ENCODE results near the gene AGMO.

The AGMO gene

GRCh38 chr7:15446280-15446679 is 115.5 kb downstream of the AGMO start:
- TF ChIP-seq EZH2phosphoT487 (IDR thresholded peaks at IDR 0.05; ENCODE audit: borderline replicate concordance, low read length), result no peak
- TF ChIP-seq, protein P1, sequence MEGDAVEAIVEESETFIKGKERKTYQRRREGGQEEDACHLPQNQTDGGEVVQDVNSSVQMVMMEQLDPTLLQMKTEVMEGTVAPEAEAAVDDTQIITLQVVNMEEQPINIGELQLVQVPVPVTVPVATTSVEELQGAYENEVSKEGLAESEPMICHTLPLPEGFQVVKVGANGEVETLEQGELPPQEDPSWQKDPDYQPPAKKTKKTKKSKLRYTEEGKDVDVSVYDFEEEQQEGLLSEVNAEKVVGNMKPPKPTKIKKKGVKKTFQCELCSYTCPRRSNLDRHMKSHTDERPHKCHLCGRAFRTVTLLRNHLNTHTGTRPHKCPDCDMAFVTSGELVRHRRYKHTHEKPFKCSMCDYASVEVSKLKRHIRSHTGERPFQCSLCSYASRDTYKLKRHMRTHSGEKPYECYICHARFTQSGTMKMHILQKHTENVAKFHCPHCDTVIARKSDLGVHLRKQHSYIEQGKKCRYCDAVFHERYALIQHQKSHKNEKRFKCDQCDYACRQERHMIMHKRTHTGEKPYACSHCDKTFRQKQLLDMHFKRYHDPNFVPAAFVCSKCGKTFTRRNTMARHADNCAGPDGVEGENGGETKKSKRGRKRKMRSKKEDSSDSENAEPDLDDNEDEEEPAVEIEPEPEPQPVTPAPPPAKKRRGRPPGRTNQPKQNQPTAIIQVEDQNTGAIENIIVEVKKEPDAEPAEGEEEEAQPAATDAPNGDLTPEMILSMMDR (IDR thresholded peaks at IDR 0.05; ENCODE audit: low read depth, low read length, poor library complexity, severe bottlenecking), result no peak

DNA sequence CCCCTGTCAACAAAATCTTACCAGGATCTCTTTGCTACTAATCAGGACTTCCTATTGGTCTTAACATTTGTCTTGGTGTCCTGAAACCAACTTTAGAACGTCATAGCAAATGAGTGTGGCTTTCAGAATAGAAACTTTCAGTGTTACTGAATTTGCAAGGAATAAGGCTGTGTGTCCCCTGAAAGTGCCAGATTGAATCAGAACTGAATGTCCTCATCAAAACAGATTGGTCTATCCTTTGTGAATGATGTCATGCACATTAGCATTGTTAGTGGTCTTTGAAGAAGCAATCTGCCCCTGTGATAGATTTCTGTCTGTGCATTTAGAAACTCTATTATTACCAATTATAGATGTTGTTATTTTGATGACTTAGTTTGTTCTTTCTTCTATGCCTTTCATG is 119.9 kb downstream of the AGMO start:
- Histone ChIP-seq H3K9me2 (replicated peaks; ENCODE audit: control insufficient read depth, low read length) (no peaks in the 10 kb centered on the region; the same call in 1 of the 2 replicates), H3K27ac (ENCODE audit: low read depth, low read length) (no peak overlapping the region), H3K4me2 (ENCODE audit: low read length) (no peak overlapping the region), H3F3A (ENCODE audit: control insufficient read depth, insufficient read depth) (no peaks in the 10 kb centered on the region), H3K4me3 (ENCODE audit: low read length) (no peak overlapping the region), H3K4me1 (ENCODE audit: control insufficient read depth, low read length) (no peaks in the 10 kb centered on the region), H3K27me3 (ENCODE audit: control insufficient read depth, low read length) (no peaks in the 10 kb centered on the region), H3K36me3 (ENCODE audit: control insufficient read depth, low read length) (no peaks in the 10 kb centered on the region), H3K79me2 (ENCODE audit: control insufficient read depth, low read length) (no peaks in the 10 kb centered on the region), H4K20me1 (ENCODE audit: control insufficient read depth, insufficient read depth, low read depth, low read length) (no peaks in the 10 kb centered on the region), H3K9me3 (ENCODE audit: control insufficient read depth, insufficient read depth, low read length) (no peaks in the 10 kb centered on the region)
- TF ChIP-seq, protein P1 (IDR thresholded peaks at IDR 0.05; ENCODE audit: low read depth, low read length, poor library complexity, severe bottlenecking), result no peak
- TF ChIP-seq EZH2phosphoT487 (IDR thresholded peaks at IDR 0.05; ENCODE audit: borderline replicate concordance, low read length), result no peak

More at GRCh38 chr7:15446280-15446679, 115.5 kb downstream of the AGMO start:
- H3K4me2 ChIP-seq (ENCODE audit: low read length), result no peak overlapping the region
- H3K79me2 ChIP-seq (ENCODE audit: control insufficient read depth, low read length), result no peaks in the 10 kb centered on the region
- no peaks in the 10 kb centered on the region for H3K4me1 ChIP-seq (ENCODE audit: control insufficient read depth, low read length)
- H3F3A ChIP-seq (ENCODE audit: control insufficient read depth, insufficient read depth), result no peaks in the 10 kb centered on the region
- H3K9me2 ChIP-seq (replicated peaks; ENCODE audit: control insufficient read depth, low read length), result no peaks in the 10 kb centered on the region; the same call in 1 of the 2 replicates
- no peaks in the 10 kb centered on the region for H4K20me1 ChIP-seq (ENCODE audit: control insufficient read depth, insufficient read depth, low read depth, low read length)
- H3K4me3 ChIP-seq (ENCODE audit: low read length), result no peak overlapping the region
- H3K36me3 ChIP-seq (ENCODE audit: control insufficient read depth, low read length), result no peaks in the 10 kb centered on the region
- H3K9me3 ChIP-seq (ENCODE audit: control insufficient read depth, insufficient read depth, low read length), result no peaks in the 10 kb centered on the region
- H3K27ac ChIP-seq (ENCODE audit: low read depth, low read length), result no peak overlapping the region
- no peaks in the 10 kb centered on the region for H3K27me3 ChIP-seq (ENCODE audit: control insufficient read depth, low read length)

GRCh38 chr7:15440482-15440881 is 121.3 kb downstream of the AGMO start:
- Histone ChIP-seq H3K27ac (ENCODE audit: low read depth, low read length) (no peak overlapping the region), H3K4me1 (ENCODE audit: control insufficient read depth, low read length) (no peaks in the 10 kb centered on the region), H3K4me3 (ENCODE audit: low read length) (no peak overlapping the region), H3K36me3 (ENCODE audit: control insufficient read depth, low read length) (no peaks in the 10 kb centered on the region), H3K27me3 (ENCODE audit: control insufficient read depth, low read length) (no peaks in the 10 kb centered on the region), H3K9me2 (replicated peaks; ENCODE audit: control insufficient read depth, low read length) (no peaks in the 10 kb centered on the region), H4K20me1 (ENCODE audit: control insufficient read depth, insufficient read depth, low read depth, low read length) (no peaks in the 10 kb centered on the region), H3K79me2 (ENCODE audit: control insufficient read depth, low read length) (no peaks in the 10 kb centered on the region), H3K9me3 (ENCODE audit: control insufficient read depth, insufficient read depth, low read length) (no peaks in the 10 kb centered on the region), H3K4me2 (ENCODE audit: low read length) (no peak overlapping the region), H3F3A (ENCODE audit: control insufficient read depth, insufficient read depth) (no peaks in the 10 kb centered on the region)
- TF ChIP-seq, protein P1 (IDR thresholded peaks at IDR 0.05; ENCODE audit: low read depth, low read length, poor library complexity, severe bottlenecking), result no peak
- no peak for TF ChIP-seq EZH2phosphoT487 (IDR thresholded peaks at IDR 0.05; ENCODE audit: borderline replicate concordance, low read length)
